NOMO-1 treated with dmso at 0.1 percent for 144 hours (cell line): ENCODE measurements around the gene MOBP.
"Not testable (repeated sequence)": the region's sequence is repeated elsewhere in the genome, so short reads cannot be mapped to it uniquely, and the experiment has no call there.

Experiments
- DNase-seq: peaks from one replicate; lab custom pipeline; 2025; ENCODE audit not compliant: unreplicated experiment; lab: John Stamatoyannopoulos, UW

Gene MOBP

DNA sequence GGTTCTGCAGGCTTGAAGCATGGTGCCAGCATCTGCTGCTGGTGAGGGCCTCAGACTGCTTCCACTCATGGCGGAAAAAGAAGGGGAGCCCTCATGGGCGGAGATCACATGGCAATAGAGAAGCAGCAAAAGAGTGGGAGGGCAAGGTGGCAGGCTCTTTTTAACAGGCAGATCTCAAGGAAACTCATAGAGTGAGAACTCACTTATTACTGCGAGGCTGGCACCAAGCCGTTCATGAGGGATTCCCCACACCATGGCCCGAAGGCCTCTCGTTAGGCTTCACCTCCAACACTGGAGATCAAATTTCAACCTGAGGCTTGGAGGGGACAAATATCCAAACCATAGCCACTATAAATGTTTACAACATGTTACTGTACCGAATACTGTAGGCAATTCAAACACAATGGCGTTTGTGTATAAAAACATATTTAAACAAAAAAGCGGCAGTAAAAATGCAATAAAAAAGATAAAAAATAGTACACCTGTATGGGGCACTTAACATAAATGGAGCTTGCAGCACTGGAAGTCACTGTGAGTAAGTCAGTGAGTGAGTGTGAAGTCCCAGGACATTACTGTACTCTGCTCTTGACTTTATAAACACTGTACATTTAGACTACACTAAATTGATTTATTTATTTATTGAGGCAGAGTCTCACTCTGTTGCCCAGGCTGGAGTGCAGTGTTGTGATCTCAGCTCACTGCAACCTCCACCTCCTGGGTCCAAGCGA lies 18.8 kb upstream of the MOBP start:
- DNase-seq, result no peak

DNA sequence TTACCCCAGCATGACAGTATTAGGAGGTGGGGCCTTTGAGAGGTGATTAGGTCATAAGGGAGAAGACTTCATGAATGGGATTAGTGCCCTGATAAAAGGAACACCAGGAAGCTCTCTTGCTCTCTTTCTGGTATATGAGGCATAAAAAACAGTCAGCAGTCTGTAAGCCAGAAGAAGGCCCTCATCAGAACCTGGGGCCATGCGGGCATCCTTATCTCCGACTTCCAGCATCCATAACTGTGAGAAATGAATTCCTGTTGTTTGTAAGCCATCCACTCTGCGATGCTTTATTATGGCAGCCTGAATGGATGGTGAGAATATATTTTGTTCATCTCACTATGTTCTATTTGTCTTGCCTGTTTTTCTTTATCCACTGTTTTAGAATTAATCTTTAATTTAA lies 17.7 kb upstream of the MOBP start:
- no peak for DNase-seq

DNA sequence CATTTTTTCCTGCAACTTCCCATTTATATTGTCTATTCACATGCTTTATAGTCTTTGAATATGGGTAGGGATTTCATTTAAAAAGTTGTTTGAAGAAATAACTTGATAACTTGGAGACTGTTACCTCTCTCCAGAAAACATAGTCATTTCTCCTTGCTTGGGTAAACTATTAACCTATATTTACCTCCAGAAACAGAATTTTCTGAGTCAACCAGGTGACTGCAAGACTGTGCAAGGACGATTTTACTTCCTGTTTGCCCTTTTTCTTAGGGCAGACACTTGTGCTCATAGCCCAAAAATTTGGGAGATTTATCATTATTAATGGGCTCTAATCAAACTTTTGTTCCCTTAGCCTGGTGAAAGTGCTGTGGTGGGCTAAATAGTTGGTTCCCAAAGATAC lies 14.3 kb upstream of the MOBP start:
- DNase-seq, result no peak

DNA sequence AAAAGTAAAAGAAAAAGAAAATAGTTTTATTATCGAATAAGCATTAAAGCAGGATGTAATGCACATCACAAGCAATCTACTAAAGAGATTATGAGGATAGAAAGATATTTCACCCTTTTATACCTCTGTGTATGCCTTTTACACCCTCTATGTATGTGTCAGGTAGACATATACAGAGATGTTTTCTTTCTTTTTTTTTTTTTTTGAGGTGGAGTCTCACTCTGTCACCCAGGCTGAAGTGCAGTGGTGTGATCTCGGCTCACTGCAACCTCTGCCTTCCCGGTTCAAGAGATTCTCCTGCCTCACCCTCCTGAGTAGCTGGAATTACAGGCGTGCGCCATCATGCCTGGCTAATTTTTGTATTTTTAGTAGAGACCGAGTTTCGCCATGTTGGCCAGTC lies 13.6 kb upstream of the MOBP start:
- not testable (repeated sequence) for DNase-seq

DNA sequence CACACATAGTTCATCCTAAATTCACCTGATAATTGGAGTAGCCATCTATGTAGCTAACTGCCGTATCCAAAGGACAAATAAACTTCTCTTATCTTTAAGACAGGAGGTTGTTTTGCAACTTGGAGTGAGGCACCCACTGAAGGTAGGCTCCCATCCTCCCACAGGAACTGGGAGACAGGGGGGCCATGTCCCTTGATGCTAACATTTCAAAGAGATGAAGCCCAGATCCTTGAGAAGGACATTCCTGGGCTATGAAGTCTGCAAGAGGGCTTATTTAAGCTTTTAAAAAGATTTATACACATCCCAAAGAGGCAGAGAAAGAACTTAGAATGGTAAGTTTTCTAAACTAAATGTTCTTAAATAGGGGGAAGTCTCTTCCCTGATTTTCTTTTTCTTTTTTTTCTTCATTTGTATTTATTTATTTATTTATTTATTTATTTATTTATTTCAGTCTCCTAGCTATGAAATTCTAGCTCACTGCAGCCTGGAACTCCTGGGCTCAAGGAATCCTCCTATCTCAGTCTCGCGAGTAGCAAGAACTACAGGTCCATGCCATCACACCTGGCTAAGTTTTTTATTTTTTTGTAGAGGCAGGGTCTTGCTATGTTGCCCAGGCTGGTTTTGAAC lies 12.8 kb upstream of the MOBP start:
- no peak for DNase-seq

DNA sequence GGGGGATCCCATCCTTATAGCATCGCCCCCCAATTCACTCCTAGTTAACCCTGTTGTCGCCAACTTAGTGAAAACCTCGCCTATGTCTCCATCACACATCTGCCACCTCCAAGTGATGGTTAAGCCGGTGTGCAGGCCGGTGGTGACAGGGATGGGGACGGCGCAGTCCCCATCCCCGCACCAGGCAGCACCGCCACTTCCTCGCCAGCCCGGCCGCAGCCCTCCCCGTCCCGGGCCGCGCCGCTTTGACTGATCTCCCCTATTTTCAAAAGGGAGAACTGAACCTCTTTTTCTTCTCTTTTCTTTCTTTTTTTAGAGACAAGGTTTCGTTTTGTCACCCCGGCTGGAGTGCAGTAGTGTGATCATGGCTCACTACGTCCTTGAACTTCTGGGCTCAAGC lies 11.3 kb upstream of the MOBP start:
- DNase-seq, result no peak

DNA sequence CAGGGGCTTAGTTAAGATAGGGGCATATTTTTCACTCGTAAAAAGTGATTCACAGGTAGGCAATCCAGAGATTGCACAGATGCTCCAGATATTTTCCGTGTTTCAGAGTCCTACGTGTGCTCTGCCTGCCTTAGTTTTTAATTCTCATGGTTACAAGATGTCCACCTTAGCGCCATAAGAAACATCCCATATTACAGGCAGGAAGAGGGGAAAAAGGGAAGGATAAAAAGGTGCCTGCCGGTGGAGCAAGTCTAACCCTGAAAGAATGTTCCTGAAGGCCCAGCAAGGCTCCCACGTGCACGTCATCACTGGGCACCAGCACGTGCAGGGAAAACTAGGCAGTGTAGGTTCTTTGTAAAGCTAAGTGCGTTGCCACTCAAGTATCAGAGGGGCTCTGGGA lies 10.1 kb upstream of the MOBP start:
- DNase-seq, result no peak

DNA sequence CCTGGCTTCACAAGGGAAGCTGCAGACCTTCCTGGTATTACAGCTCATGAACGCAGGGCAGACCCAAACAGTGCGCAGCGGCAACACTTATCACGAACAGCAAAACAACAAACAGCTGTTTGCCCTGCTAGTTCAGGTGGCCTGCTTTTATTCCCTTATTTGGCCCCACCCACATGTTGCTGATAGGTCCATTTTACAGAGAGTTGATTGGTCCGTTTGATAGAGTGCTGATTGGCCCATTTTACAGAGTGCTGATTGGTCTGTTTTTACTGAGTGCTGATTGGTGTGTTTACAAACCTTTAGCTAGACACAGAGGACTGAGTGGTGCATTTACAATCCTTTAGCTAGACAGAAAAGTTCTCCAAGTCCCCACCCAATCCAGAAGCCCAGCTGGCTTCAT lies 8.9 kb upstream of the MOBP start:
- not testable (repeated sequence) for DNase-seq

DNA sequence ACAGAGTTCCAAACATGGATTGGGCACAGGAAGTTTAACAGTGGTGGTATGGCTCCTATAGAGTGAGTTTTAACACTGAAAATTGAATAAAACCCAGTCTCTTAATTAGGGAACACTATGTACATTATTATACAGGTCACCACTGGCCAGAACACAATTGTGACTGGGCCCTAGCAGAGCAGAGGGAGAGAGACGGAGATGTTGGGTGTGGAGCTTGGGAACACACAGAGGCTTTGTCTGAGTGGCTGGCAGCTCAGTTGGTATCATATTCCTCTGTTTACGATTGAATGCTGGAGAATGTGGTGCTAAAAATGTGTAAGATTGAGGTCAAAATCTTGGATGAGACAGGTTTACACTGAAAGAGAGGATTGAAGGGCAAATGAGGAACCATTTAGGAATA lies 6.8 kb upstream of the MOBP start:
- no peak for DNase-seq

DNA sequence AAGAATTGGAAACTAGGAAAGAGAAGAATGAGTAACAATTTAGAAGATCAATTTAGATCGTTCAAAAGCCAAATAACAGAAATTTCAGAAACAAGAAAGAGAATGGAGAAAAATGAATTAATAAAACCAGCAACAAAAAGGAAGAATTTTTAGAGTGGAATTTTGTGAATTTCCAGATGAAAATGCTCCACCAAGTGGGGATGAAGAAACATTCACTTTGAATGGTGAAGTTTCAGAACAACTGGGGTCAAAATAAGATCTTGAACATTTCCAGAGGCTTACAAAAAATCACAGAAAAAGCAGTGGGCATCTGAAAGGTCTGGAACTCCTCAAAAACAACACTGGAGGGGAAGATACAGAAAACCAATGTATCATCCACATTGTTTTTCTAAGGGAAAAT lies 4.2 kb upstream of the MOBP start:
- DNase-seq, result no peak

DNA sequence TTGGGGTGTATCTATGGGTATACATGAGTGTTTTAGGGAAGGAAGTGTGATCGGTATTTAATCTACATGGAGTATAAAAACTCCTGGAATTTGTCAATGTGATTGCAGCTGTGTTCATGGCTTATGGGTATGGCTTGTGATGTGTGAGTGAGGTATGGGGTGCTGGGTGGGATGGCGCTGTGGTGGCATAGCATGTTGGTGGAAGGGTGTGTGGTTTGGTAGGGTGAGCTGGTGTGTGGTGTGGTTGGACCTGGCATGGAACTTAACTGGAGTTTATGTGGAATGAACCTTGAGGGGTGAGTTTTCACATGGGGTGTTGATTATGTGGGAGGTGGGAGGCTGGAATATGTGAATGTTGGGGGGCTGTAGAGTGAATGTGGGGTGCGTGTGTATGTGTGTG lies 492 bp upstream of the MOBP start:
- DNase-seq, result no peak

DNA sequence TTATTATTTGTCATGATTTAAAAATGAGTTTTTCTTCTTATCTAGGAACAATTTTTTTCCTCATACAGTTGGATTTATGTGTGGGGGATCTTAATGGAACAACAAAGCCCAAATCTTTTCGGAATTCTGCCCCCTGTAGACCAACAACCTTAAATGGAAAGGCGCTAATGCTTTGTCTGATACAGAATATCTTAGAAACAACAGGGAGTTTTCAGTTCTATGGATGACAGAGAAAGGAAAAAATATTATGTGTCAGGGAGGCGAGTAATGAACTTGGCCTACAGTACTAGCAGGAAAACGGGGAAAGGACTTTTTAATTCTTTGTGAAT lies 592 bp downstream of the MOBP start:
- no peak for DNase-seq

DNA sequence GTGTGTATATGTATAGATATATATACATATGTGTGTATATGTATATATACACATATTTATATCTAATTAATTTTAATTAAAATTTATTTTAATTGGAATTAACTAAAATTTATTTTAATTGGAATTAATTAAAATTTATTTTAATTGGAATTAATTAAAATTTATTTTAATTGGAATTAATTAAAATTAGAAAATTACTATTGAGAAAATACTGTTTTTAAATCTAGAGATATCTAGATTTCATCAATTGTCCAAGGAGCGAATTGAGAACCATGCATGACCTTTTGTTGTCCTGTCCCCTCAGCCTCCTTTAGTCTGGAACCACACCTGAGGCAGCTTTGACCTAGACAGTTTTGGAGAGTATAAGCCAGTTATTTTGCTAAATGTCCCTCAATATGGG lies 1.8 kb downstream of the MOBP start:
- no peak for DNase-seq

DNA sequence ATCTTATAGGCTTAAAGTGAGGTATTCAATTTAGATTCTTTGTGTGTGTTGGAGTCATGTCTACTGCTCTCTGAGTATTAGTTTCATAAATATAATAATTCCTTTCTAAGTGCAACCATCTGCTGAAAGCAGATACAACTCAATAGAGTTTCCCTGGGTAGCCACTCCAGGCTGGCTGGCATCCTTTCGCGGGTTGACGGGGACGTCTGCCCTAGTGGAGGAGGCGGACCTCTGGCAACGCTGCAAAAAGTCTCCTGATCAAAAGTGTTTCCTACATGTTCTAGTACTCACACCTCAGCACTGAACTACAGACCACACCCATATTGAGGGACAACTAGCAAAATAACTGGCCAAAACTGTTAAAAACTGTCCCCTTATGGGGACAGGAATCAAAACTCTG lies 2.5 kb downstream of the MOBP start:
- DNase-seq, result no peak

DNA sequence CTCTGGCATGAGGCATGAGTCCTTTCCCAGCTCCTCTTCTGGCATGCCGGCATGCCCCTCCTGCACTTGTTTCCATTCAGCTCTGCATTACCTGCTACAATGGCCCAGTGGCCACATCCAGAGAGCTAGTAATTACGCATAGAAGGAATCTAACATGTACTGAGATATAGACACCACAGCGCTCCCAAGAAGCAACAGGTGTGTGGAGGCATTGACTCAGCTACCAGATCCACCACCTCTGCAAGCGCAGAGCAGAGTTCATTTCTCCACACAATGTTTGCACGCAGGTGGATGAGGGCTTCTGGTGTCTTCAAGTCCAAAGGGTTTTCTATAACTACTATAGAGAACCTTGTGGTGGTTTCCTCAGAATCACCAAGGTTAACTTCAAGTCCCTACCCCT lies 4.2 kb downstream of the MOBP start:
- DNase-seq, result no peak

DNA sequence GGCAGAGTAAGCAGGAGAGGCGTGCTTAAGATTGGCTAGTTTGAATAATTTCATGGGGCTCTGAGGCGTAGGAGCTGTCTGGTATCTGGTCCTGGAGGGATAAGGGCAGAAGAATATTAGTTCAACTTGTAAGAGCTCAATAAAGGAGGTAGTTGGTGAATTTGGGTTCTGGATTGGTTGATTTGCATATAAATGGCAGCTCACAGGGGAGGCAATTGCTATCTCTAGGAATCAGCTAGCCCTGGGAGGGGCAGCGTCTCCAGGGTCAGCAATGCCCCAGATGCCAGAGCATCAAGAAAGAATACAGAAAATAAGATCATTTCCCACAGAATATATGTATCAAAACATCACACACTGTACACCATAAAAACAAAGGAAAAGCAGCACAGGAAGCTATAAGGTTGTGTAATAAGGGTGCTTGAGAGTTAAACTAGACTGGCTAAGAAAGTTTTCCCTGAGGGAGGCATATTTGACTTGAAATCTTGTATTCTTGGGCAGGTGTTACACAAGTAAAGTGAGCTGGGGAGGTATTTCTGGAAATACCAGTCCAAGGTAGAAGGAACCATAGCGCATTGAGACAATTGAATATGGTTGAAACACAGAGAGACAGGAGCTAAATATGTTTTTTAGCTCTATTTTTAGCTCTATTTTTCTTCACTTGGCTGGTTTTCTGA lies 6.1 kb downstream of the MOBP start:
- DNase-seq, result no peak

DNA sequence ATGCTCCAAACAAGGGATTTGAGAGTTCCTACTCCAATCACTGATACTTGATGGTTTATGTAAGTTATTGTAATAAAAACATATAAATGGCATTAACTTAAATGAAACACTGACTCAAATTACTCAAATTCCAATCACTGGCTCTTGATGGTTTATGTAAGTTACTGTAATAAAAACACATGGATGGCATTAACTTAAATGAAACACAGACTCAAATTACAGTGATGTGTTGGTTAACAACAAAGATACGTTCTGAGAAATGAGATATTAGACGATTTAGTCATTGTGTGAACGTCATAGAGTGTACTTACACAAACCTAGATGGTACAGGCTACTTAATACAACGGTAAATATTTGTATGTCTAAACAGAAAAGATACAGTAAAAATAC lies 6.6 kb downstream of the MOBP start:
- no peak for DNase-seq

DNA sequence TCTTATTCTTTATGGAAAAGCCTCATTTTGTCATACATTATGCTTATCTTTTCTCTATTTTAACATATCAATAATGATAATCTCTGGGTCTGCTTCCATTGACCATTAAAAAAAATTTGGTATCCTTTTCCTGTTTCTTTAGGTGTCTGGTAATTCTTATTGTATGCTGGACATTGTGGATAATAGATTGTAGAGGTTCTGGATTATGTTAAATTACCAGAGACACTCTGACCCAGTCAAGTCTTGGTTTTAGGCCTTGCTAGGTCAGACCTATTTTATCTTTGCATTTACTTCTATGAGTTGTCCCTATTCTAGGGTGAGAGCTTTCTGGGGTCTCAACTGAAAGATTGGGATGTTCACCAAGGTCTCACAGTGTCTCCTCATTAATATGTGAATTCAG lies 9.3 kb downstream of the MOBP start:
- no peak for DNase-seq

DNA sequence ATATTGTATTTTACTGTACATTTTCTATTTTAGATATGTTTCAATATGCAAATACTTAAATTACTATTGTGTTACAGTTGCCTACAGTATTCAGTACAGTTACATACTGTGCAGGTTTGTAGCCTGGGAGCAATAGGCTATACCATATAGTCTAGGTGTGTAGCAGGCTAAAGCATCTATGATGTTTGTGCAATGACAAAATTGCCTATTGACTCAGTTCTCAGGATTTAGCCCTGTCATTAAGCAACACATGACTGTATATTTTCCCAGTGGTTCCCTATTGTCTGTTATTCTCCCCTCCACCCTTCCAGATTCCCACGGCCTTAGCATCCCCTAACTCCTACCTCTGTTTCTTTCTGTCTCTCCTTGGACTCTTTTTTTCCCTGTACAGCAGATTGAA lies 10.7 kb downstream of the MOBP start:
- no peak for DNase-seq

DNA sequence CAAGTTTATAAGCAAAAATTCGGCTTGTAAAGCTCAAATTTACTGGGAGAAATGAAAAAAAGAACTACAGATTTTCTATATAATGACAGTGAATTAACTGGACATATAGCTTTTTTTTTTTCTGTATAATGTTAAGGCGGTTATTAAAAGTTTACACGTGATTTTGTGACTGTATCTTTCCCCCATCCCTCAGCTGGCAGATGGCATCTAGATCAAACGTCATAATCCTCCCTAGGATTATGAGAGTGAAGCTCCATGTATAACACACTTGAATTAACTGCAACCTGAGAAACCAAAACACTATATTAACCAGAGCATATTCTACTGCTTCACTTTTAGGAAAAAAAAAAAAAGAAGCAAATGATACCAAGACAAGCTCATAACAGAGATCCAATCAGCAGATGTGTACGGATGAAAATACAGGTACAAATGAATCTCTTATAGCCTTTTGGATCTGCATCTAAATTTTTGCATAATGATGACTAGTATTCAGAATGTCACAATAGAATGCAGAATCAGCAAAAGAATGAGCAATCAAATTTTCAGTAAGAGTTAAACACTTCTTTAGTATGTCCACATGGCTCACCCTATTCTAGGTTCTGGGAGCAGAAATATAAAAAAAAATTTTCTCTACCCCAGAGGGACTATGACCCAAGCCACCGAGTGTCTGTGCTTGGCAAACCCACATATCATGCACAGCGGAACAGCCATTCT lies 12.4 kb downstream of the MOBP start:
- DNase-seq, result no peak

DNA sequence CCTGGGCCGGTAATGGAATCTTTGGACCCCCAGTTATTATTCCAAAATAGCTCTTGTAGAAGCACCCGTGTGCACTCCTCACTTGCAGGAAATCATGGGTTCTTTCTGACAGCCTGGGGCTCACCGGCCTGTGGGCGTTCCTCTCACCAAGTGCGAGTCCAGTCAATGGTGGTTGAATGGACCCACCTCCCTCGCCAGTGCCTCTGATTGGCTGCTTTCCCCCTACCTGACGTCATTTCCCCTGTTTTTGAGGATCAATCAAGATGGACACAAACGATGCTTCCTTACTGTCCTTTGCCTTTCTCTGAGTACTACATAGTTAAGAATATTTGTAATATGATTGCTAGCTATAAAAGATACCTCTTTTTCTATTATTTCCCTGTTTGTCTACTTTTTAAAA lies 18.1 kb downstream of the MOBP start:
- DNase-seq, result no peak

DNA sequence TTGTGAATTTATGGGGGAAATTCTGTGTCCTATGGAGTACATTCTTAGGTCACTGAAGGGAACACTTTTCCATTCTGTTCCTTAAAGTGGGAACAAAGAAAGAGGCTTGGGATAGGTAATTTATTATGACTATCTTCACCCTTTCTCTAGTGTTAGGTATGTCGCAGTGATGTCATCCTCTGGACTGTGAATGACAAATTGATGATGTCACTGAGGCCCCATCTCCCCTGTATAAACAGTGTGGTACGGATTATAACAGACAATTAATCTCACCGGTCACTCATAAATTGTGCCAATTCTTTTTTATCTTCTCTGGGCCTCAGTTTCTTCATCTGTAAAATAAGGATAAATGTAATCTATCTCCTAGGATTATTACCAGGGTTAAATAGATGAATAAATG lies 23.5 kb downstream of the MOBP start:
- no peak for DNase-seq
